ENCODE data around the gene C16orf82. TPM values are rescaled to one million over a fixed set of nuclear protein-coding genes. Genes with fewer than 3 reads are reported as not detected.
"Not testable (repeated sequence)": the region's sequence is repeated elsewhere in the genome, so short reads cannot be mapped to it uniquely, and the experiment has no call there.

The C16orf82 gene
- not detected in 2 replicates for total RNA-seq (2014; rRNA removed; shearing (Covaris generic))

DNA sequence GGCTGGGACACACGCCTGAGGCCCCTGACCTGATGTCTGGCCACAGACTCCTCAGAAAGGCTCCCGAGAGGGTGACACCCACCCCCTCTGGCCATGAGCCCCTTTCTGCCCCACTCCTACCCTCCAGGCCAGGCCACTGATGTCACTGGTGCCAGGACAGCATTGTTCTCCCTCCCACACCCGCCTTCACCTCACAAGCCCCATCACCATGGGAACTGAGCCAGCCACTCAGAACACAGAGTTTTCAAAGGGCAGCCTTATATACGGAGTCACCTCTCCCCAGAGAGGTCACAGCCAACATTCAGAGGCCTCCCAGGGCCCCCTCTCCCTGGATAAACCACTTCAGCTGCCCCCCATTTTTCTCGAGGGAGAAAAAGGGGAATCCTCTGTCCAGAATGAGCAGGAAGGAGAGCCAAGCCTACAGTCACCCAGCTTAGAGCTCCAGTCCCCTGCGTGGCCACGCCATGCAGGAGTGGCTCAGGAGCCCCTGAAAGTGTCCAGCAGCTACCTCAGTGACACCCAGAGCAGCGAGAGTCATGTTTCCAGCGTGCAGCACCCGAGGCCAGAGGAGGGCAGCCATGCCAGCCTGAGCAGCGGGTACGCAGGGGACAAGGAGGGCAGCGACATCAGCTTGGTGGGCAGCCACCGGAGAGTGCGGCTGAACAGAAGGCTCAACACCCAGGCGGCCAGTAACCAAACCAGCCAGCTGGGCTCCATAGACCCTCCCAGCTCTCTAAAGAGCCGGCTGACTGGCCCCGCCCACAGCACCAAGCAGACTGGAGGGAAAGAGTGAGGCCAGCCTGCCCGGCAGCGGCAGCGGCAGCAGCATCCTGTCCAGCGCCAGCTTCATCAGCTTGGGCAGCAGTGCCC, at the start of gene C16orf82:
C16orf82 (plus strand) TSS at position 260 of the 870 bp plus-strand sequence.
- no peak for DNase-seq (ENCODE audit: low read depth)

DNA sequence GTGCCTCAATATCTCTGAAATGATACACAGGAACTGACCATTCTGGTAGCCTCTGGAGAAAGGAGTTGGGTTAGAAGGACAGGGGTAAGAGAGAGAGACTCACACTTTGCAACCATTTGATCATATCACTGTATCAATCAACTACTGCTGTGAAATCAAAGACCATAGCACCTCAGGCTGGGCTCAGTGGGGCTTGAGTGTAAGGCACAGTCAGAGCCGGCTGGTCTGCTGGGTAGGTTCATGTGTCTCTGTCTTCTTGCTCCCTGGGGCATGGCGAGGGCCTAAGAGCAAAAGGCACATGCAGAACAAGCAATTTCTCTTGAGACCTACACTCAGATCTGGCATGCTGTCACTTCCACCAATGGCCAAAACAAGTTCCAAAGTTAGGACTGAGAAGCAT, 46.7 kb upstream of the C16orf82 start:
- DNase-seq (ENCODE audit: low read depth): no peak

DNA sequence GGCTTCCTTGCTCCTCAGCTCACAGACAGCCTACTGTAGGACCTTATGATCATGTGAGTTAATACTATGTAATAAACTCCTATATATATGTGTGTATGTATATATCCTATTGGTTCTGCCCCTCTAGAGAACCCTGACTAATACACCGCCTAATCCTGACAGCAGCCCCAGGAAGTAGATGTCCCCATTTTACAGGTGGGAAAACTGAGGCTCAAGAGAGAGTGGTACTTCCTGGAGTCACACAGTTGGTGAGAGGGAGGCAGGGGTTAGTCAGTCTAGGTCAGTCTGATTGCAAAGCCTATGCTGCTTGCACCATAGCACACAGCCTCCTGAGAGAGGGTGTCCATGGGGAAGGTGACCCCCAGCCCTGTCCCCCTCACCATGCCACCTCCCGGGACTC, 42.7 kb upstream of the C16orf82 start:
- no peak for DNase-seq (ENCODE audit: low read depth)

DNA sequence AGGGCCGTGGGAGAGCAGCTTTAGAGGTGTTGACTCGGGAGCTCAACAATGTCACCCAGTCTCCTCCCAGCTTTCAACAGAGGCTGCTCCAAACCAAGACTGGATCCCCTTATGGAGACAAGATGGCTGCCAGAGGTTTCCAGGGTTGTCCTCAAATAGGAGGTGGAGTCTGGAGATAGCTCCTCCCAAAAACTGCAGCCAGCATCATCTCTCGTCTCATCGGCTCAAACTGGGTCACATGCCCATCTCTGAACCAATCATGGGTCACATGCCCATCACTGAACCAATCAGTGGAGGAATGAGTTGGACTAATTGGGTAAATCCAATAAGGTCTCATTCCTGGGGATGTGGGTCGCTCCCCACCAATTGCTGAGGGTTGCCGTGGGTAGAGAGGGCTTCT, 41.1 kb upstream of the C16orf82 start:
- DNase-seq (ENCODE audit: low read depth): no peak

DNA sequence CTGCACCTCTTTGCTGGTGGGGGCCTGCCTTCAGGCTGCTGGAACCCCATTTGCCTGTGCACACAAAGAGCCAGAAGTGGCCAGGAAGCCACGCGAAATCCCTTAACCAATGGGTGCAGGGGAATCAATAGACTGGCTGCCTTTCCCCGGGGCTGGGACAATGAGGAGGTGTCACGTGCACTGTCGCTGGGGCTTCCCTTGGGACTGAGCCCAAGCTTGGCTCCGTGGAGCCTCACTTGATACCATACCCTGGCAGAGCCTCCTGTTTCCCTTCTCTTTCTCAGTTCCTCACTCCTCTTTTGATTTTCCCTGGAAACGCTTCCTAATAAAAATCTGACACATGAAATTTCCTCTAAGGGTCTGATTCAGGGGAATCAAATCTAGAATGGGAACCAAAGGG, 38.8 kb upstream of the C16orf82 start:
- DNase-seq (ENCODE audit: low read depth): no peak

DNA sequence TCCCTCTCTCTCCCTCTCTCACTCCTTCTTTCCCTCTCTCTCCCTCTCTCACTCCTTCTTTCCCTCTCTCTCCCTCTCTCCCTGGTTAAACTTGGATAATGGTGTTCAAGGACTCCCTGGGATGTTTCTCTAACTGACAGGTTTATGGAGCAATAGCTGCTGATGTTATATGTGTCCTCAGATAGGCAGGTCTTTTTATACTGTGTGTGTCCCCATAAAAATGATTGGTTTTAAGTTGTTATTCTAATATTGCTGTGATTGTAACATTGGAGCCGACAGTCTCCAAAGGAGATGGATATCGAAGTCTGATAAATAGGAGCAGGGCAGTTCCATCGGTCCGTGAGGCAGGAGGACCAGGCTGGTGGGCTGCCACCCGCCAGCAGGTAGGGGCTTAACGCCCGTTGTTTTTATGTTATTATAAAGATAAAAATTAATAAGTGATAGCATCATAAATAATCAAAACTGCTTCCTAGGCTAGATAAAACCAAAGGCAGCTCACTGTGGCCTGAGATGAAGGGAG, 38.1 kb upstream of the C16orf82 start:
- no peak for DNase-seq (ENCODE audit: low read depth)

DNA sequence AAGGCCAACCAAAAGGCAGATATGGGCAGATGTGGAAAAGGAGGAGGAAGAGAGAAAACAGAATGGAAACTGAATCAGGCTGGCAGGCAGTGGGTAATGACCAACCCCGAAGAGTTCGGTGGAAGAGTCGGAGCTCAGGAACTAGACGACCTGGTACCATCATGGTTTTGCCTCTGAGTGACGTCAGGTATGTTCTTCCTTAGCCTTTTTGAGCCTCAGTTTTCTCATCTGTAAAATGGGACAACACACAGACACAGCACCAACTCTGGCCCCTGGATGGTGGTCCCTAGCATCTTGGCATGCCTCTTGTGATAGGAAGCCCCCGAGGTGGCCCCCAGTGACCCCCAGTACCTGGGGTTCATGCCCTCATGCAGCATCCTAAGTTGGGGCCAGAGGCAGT, 37.2 kb upstream of the C16orf82 start:
- DNase-seq (ENCODE audit: low read depth): no peak

DNA sequence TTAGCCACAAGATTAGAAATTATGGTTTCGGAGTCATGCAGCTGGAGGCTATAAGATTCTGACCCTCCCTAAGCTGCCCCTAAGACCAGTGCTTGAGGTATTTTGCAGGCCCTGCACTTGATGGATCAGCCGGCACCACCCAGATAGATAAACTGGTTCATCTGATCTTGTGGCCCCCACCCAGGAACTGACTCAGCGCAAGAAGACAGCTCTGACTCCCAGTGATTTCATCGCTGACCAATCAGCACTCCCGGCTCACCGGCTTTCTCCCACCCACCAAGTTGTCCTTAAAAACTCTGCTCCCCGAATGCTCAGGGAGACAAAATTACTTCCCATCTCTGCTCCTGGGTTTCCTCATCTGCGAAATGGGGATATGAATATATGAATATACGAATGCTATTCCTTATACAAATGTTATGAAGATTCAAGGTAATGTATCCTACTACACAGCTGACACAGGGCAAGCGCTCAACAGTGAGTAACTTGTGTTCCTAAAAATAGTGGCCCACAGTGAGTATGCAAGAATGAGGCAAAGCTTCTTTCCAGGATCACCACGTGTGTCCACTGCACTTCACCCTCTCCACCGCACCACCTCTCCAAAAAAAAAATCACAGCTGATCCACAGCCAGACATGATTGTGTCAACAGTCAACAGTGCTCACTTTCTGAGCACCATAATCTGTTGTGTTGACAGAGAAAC, 33.3 kb upstream of the C16orf82 start:
- no peak for DNase-seq (ENCODE audit: low read depth)

DNA sequence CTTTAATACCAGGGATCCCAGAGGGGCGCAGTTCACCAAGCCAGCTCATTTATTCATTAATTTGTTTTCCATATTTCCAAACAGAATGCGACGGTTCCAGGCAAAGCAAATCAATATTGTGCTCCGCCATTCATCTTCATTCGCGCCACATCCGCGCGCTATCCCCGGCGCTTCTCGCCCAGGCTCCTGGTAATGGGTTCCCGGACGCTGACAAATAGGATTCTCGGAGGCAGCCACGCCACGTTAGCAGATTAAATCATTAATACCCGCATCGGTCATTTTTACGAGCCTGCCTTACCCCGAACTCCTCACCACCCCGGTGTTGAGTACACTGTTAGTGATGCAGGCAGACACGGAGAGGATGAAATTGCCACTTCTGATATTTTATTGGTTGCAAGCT, 26.0 kb upstream of the C16orf82 start:
- no peak for DNase-seq (ENCODE audit: low read depth)

DNA sequence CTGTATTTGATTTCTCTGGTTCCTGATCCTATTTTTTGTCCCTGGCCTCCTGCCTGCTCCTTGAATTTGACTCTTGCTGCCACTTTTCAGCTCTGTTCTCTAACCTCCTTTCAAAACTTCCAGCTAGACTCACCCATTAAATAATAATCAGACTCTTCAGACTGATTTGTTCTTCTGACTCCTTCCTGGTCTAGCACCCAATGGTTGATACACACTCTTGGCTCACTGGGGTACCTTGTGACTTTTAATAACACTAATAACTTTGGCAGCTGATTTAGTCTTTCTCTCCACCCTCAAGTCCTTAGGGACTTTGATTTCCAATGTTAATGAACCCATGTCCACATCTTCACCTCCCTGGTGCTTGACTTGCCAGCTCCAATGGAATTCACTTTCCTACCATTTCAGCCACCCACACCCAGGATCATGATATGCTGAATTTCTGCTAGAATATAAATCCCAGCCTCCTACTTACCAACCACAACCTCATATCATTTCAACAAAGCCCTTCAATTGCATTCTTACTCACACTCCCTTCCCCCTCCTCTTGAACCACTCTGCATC, 19.7 kb upstream of the C16orf82 start:
- no peak for DNase-seq (ENCODE audit: low read depth)

DNA sequence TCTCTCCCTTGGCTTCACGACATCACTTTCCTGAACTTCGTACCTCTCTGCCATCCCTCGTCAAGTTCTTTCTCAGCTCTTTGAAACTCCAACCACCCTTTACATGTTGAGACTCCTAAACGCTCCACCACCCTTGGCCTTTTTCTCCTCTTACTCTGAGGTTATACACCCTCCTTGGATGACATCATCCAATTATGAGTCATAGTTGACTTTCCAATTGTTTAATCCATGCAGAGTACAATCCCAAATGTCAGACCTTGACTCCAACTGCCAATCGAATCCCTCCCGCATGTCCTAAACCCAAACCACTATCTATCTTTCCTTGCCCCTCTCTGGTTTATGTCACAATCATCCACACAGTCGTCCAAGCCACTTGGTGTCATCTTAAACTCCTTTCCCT, 18.4 kb upstream of the C16orf82 start:
- no peak for DNase-seq (ENCODE audit: low read depth)

DNA sequence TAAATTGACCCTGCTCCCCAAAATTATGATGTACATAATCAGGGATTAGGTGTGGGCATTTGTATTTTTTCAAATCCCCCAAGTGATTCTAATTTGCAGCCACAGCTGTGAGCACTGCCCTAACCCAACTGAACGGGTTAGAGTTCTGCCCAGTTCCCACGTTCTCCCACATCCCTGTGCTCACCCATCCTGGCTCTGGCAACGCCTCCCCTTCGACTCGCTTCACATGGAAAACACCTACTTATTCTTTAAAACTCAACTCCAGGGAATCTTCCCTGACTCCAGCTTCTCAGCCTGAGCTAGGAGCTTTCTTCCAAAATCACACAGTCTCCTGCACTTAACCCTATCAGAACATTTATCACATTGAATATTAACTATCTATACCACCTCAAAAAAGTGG, 17.6 kb upstream of the C16orf82 start:
- no peak for DNase-seq (ENCODE audit: low read depth)

DNA sequence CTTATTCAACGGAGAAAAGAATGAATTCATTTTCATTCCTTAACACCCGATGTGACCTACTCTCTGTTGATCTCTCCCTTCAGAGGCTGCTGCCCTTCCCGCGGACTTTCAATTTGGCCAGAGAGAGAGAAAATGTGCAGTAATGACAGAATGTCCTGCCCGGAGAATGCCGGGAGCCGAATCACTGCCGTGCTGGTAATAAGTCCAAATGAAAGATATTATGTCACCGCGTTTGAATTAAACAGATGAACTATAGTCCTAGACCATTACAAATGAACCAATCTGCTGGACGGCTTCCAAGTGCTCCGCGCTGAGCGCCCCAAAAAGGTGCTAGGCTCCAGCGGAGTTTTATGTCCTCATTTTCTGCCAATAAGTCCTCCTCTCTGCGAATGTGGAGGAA, 14.7 kb upstream of the C16orf82 start:
- DNase-seq (ENCODE audit: low read depth): no peak

DNA sequence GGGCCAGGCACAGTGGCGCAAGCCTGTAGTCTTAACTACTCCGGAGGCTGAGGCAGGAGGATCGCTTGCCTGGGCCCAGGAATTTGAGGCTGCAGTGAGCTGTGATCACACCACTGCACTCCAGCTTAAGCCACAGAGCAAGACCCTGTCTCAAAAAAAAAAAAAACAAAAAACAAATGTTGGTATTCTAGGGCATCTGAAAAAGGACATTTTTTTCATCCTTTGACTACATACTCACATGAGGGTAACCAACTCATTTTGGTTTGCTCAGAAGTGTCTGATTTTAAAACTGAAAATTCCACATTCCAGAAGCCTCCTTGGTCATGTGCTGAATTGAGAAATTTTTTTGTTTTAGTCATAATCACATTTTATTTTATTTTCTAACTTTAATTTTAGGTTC, 12.7 kb upstream of the C16orf82 start:
- no peak for DNase-seq (ENCODE audit: low read depth)

DNA sequence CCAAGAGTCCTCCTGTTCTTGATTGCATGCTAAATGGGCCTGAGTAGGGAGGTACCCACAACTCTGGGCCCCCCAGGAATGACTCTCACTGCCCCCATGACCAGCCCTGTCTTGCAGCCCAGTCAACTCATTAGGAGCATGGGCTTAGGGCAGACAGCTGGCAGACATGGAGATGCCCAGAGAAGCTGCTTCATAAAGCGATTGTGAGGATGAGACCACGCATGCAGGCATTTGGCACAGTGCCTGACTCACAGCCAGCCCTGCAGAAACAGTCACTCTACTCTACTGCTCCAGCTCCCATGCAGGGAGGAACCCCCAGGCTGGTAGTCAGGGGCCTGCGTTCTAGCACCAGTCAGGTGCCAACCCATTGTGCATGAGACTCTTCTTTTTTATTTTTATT, 8.4 kb upstream of the C16orf82 start:
- DNase-seq (ENCODE audit: low read depth): no peak

DNA sequence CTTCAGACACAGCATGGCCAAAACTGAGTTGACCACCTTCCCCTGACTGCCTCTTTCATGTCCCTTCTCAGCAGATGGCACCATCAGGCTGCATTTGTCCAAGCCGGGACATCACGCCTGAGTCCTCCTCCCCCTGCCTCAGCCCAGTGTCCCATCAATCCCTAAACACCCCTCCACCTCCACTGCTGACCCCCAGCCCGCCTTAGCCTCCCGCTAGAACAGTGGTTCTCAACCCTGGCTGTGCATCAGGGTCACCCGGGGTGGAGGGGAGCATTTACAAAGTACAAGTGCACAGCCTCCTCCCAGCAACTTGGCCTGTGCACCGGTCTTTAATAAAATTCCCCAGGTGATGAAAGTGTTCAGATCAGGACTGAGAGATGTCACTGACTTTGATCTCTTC, 4.0 kb downstream of the C16orf82 start:
- no peak for DNase-seq (ENCODE audit: low read depth)

DNA sequence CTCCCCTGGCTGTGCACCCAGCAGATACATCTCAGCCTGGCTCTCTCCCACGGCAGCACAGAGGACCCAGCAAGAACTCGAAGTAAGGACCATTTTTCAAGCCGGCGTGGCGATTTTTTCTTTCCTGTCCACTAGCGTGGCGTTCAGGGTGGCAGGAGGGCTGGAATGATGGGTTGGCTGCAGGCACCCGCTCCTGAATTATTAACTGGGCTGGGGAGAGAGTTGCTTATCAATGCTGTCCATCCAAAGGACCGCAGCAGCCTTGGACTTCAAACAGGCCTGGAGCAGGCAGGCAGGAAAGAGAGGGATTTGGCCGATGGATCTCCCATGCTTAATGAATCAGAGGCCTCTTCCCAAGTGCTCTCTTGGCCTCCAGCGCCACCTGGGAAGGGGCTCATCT, 7.0 kb downstream of the C16orf82 start:
- DNase-seq (ENCODE audit: low read depth): no peak

DNA sequence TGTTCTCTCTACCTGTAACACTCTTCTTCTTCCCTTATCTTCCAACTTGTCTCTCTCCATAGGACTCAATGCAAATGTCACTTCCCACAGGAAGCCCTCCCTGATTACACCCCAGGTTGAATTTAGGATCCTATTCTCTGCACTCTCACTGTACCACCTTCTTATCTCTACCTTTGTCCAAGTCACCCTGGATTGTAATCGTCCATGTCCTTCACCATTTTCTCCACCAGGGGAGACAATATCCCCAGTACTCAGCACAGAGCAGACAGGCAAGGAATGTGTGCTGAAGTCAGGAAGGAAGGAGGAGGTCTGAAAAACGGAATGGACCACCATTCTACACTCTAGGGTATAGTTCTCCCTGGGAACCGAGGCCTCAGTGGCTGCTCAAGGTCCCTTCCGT, 14.2 kb downstream of the C16orf82 start:
- DNase-seq (ENCODE audit: low read depth): no peak

DNA sequence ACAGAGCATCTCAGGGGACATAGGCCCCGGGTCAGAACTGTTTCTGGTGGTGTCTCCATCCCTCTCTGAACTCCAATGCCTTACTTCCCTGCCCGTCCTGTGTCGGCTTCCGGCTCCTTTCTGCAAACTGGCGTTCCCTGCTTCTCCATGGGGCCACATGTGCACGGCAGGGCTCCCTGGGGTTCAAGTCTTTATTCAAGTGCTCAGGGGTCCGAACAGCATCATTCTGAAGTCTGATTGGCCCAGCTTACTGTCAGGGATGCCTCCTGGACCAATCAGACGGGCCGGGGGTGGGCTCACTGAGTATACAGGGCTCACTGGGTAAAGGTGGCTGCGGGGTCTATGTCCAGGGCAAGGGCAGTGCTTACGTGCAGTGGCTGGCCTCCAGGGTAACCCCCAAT, 17.1 kb downstream of the C16orf82 start:
- no peak for DNase-seq (ENCODE audit: low read depth)

DNA sequence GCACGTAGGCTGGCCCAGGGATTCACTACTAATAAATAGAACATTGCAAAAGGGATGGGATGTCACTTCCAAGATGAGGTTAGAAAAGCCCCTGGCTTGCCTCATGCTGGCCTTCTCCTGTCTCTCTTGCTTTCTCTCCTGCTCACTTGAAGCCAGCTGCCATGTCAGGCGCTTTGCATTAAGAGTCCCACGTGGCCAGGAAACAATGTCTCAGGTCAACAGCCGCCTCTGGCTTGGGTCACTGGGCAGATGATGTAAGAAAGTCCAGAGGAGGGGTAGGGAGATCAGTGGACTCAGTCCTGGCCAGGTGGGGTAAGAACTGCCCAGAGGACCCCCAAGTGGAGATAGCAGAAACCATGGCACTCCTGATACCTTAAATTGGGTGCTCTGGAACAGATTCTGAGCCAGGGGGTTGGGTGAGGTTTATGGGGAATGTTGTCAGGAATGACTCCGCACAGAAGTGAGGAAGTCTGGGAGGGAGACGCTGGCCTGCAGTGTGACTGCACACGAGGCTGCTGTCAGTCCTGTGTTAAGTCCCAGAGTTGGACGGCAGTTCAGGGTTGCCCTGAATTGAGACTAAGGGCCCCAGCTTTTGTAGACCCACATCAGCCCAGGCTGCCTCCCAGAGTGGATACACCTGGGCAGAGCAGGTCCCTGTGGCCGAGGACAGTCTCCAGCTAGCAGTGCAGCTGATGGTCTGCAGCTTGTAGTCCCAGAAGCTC, 17.7 kb downstream of the C16orf82 start:
- no peak for DNase-seq (ENCODE audit: low read depth)

DNA sequence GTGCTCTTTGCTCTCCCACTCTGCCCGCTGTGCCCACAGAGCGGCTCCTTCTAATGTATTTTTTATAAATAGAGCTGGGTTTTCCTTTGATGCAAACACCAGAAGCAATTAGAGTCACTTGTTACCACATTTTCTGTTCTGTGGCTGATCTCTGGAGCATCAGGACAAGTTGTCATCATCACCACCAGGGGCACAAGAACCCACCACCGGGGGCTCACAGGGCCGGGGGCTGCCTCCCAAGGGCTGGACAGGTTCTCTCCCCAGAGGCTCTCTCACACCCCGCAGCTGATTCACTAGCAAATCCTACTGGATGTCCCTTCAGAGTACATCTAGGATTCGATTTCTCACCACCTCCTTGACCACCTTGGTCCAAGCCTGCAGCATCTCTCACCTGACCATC, 18.5 kb downstream of the C16orf82 start:
- DNase-seq (ENCODE audit: low read depth): no peak

DNA sequence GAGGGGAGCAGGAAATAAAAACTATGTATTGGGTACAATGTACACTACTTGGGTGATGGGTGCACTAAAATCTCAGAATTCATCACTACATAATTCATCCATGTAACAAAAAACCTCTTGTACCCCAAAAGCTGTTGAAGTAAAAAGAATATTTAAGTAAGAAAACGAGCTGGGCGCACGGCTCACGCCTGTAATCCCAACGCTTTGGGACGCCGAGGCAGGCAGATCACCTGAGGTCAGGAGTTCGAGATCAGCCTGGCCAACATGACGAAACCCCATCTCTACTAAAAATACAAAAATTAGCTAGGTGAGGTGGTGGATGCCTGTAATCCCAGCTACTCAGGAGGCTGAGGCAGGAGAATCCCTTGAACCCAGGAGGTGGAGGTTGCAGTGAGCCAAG, 19.3 kb downstream of the C16orf82 start:
- not testable (repeated sequence) for DNase-seq (ENCODE audit: low read depth)
